Mammary epithelial cell (primary cell): ENCODE results near the gene EIF2A.

Experiments
- EZH2 ChIP-seq: IDR thresholded peaks from 2 replicates; pipeline ENCODE4 v1.6.1; 2012; ENCODE audit warnings: low read length, inconsistent platforms, borderline replicate concordance
- TF ChIP-seq, protein P1 (sequence below), 2 donors: IDR thresholded peaks in 1 of 2; conservative IDR thresholded peaks in 1 of 2; 2 replicates each; pipeline ENCODE4 v1.5.1; 2011 to 2012; ENCODE audit warnings: inconsistent platforms in 2 of 2, low read length in 2 of 2, mild to moderate bottlenecking in 2 of 2, control low read depth in 1 of 2, low read depth in 1 of 2; ENCODE audit not compliant: insufficient read depth in 1 of 2; ENCODE audit errors: extremely low read depth in 1 of 2

DNA sequence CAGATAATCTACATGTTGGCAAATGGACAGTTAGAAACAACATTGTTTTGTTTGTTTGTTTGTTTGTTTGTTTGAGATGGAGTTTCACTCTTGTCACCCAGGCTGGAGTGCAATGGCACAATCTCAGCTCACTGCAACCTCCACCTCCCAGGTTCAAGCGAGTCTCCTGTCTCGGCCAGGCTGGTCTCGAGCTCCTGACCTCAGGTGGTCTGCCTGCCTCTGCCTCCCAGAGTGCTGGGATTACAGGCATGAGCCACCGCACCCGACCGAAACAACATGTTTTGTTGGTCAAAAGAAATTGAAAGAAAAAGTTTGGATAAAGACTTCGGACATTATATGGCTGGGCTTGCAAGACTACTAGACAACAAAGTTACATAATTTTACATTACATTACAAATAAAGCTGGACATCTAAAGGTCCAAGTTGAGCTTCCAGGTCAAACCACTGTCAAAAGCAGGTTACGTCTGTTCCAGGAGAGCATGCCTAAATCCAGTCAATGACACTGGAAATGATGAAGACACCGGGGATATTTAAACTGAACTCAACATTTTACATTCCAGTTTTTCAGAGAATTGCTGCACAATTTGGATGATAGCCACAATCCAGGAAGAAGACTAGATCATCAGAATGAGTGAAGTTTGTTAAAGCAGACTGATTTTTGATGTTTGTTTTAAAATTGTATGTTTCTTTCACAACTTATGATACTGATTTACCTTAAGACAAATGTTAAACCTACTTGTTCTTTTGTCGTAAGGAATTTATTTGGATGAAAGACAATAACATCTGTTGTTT, 18.9 kb upstream of the EIF2A start:
- TF ChIP-seq, protein P1, sequence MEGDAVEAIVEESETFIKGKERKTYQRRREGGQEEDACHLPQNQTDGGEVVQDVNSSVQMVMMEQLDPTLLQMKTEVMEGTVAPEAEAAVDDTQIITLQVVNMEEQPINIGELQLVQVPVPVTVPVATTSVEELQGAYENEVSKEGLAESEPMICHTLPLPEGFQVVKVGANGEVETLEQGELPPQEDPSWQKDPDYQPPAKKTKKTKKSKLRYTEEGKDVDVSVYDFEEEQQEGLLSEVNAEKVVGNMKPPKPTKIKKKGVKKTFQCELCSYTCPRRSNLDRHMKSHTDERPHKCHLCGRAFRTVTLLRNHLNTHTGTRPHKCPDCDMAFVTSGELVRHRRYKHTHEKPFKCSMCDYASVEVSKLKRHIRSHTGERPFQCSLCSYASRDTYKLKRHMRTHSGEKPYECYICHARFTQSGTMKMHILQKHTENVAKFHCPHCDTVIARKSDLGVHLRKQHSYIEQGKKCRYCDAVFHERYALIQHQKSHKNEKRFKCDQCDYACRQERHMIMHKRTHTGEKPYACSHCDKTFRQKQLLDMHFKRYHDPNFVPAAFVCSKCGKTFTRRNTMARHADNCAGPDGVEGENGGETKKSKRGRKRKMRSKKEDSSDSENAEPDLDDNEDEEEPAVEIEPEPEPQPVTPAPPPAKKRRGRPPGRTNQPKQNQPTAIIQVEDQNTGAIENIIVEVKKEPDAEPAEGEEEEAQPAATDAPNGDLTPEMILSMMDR (conservative IDR thresholded peaks at IDR 0.05 in 1 of 2, IDR thresholded peaks at IDR 0.05 in 1 of 2; ENCODE audit: extremely low read depth in 1 of 2, insufficient read depth in 1 of 2, low read depth in 1 of 2, low read length in 2 of 2), result no peak
- TF ChIP-seq EZH2, result no peak
